HUES48 (cell line): ENCODE measurements around the gene CELF1.

Experiments used
- H3K27ac ChIP-seq: one replicate; pipeline ENCODE4 v1.7.0; 2013; ENCODE audit warnings: low read depth, low read length, inconsistent platforms
- H3K27me3 ChIP-seq: 2 replicates; pipeline ENCODE4 v1.6.1; 2013; ENCODE audit warnings: mild to moderate bottlenecking, low read length; ENCODE audit not compliant: control insufficient read depth, insufficient read depth
- H3K36me3 ChIP-seq: 2 replicates; pipeline ENCODE4 v1.6.1; 2013; ENCODE audit warnings: low read length; ENCODE audit not compliant: control insufficient read depth, insufficient read depth
- H3K4me1 ChIP-seq: 2 replicates; pipeline ENCODE4 v1.6.1; 2013; ENCODE audit warnings: mild to moderate bottlenecking, low read length; ENCODE audit not compliant: control insufficient read depth, insufficient read depth
- H3K4me3 ChIP-seq: 2 replicates; pipeline ENCODE4 v1.5.1; 2013; ENCODE audit warnings: mild to moderate bottlenecking, low read depth, low read length
- H3K9ac ChIP-seq: 2 replicates; pipeline ENCODE4 v1.6.1; 2013; ENCODE audit warnings: mild to moderate bottlenecking, low read depth, low read length, moderate library complexity
- H3K9me3 ChIP-seq: 2 replicates; pipeline ENCODE4 v1.6.1; 2013; ENCODE audit warnings: low read length; ENCODE audit not compliant: control insufficient read depth, insufficient read depth

CELF1 gene

DNA sequence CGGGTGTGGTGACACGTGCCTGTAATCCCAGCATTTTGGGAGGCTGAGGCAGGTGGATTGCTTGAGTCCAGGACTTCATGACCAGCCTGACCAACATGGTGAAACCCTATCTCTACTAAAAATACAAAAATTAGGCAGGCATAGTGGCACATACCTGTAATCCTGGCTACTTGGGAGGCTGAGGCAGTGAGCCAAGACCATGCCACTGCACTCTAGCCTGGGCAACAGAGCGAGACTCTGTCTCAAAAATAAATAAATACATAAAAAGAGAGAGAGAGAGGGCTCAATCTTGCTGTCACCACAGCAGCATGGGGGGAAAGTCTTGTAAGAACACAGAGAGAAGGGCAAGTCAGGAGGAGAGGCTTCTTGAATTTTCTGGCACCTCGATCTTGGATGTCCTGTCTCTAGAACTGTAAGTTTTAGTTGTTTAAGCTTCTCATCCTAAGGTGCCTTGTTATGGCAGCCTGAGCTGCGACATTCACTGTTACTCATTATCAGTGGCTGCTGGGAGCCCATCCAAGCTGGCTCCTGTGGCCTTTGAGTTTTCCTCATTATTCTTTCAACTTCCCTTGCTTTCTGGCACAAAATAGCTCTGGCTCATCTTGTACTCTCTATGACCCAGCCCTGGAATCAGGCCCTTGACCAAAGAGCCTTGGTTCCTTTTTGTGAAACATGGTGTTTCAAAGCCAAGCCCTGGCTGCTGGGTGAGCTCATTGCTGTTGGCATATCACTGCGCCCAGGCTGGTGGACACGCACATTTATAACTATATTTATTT, 118.7 kb downstream of the CELF1 start:
- Histone ChIP-seq H3K4me3 (no peak overlapping the region), H3K36me3 (no peaks in the 10 kb centered on the region), H3K27ac (no peak overlapping the region), H3K27me3 (no peaks in the 10 kb centered on the region), H3K4me1 (no peaks in the 10 kb centered on the region), H3K9me3 (no peaks in the 10 kb centered on the region), H3K9ac (no peak overlapping the region)

DNA sequence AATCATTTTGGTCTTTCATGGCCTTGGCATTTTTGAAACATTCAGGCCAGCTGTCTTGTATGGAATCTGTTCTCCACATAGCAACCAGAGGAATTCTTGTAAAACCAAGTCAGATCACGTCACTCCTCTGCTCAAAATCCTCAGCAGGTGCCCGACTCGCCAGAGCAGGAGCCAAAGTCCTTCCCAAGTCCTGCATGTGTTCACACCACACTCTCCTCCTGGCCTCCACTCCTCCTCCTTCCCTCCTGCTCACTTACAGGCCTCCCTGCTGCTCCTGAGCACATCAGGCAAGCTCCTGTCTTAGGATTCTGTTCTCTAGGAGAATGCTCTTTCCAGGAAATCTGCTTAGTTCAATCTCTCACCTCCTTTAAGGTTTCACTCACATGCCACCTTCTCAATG, 119.8 kb downstream of the CELF1 start:
- Histone ChIP-seq H3K9ac (no peak overlapping the region), H3K4me1 (no peaks in the 10 kb centered on the region), H3K4me3 (no peak overlapping the region), H3K27ac (no peak overlapping the region), H3K36me3 (no peaks in the 10 kb centered on the region), H3K9me3 (no peaks in the 10 kb centered on the region), H3K27me3 (no peaks in the 10 kb centered on the region)

- Histone ChIP-seq H3K9ac (no peak overlapping the region), H3K27me3 (no peaks in the 10 kb centered on the region), H3K27ac (no peak overlapping the region), H3K4me3 (no peak overlapping the region), H3K4me1 (no peaks in the 10 kb centered on the region), H3K9me3 (no peaks in the 10 kb centered on the region), H3K36me3 (no peaks in the 10 kb centered on the region)
Observed at GRCh38 chr11:47431356-47432083, 121.4 kb downstream of the CELF1 start.

- Histone ChIP-seq H3K27ac (no peak overlapping the region), H3K9ac (no peak overlapping the region), H3K36me3 (no peaks in the 10 kb centered on the region), H3K4me1 (no peaks in the 10 kb centered on the region), H3K27me3 (no peaks in the 10 kb centered on the region), H3K4me3 (no peak overlapping the region), H3K9me3 (no peaks in the 10 kb centered on the region)
Observed at GRCh38 chr11:47430524-47430923, 122.4 kb downstream of the CELF1 start.

GRCh38 chr11:47426062-47426956, 126.6 kb downstream of the CELF1 start, which contains the start of gene PSMC3:
TSS of gene PSMC3 (minus strand) at chr11:47426439. CDS start at chr11:47426279, 160 bp downstream.
- peak within 1 kb of the TSS; percentile 95 for H3K27ac ChIP-seq
- peak within 1 kb of the TSS; percentile 96 for H3K9ac ChIP-seq
- H3K9me3 ChIP-seq: no peaks in the 10 kb centered on the region
- peaks cover 6% of the 10 kb centered on the region; the same call in 1 of the 2 replicates for H3K4me1 ChIP-seq
- H3K27me3 ChIP-seq: no peaks in the 10 kb centered on the region
- peaks cover 38% of the 10 kb centered on the region for H3K36me3 ChIP-seq
- peak within 1 kb of the TSS; percentile 83 for H3K4me3 ChIP-seq

DNA sequence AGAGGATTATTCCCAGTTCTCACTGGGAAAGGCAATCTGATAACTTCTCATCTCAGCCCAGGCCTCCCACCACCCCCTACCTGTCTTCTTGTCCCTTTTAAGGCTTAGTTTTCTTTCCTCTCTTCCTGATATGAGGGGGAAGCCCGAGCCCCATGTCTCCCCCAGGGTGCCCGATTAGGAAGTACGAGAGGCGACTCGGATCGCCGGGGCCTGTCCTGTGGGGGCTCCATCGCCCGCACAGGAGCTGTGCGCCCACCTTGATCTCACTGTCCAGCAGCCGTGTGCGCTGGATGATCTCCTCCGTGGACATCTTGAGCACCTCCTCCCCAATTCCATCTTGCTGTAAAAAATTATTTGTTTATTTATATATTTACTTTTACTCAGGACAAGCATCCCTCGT, 127.3 kb downstream of the CELF1 start:
- Histone ChIP-seq H3K9ac (peak overlapping the region; percentile 96), H3K27me3 (no peaks in the 10 kb centered on the region), H3K36me3 (peaks cover 43% of the 10 kb centered on the region), H3K4me1 (peaks cover 6% of the 10 kb centered on the region; the same call in 1 of the 2 replicates), H3K4me3 (peak overlapping the region; percentile 83), H3K27ac (peak overlapping the region; percentile 95), H3K9me3 (no peaks in the 10 kb centered on the region)

DNA sequence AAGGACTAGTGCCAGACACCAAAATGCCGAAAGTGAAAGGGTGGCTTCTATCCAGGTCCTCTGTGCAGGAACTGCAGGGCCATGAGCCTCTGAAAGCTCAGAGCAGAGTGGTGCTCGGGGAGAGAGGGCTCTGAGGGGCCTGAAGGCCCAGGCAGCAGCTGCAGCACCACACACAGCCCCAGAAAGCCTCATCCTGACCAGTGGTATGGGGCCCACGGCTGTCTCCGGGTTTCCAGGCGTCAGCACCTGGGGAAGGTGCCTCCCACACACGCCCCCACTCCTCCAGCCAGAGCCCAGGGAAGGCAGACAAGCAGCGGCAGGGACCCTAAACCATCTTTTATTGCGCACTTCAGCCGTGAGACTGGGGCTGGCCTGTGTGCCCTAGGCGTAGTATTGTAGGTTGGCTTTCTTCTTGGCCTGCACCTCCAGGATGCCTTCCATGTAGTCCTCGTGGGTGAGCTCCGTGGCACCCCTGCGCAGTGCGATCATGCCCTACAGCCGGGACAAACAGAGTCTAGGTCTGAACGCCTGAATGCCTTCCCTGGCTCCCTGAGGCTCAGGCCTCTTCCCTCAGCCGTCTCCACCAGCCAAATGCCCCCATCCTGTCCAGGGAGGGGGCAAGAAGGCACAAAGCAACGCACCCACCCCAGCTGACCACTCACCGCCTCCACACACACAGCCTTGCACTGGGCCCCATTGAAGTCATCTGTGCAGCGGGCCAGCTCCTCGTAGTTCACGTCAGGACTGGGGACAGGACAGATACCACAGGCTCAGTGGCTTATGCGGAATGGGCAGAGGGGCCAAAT, 134.3 kb downstream of the CELF1 start:
- peaks cover 7% of the 10 kb centered on the region; the same call in 1 of the 2 replicates for H3K4me1 ChIP-seq
- H3K4me3 ChIP-seq: no peak overlapping the region
- H3K27me3 ChIP-seq: no peaks in the 10 kb centered on the region
- H3K27ac ChIP-seq: no peak overlapping the region
- H3K36me3 ChIP-seq: peaks cover 68% of the 10 kb centered on the region
- H3K9me3 ChIP-seq: no peaks in the 10 kb centered on the region
- H3K9ac ChIP-seq: no peak overlapping the region

DNA sequence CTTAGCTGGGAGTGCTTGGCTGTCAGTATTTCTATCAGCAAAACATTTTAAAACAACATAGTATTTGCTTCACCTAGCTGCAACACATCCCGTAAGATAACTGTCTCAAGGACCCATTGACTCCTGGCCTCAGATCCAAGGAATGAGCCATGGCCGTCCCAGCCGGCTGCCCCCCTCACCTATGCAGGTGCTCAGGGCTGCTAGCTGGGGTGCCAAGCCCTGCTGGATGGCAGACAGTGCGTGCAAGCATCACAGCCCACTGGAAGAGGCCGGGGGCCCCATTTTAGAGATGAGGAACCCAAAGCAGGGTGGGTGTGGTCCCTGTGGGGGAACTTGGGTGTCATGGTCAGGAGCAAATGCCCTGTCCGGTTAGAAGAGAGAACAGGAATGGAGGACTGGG, 135.2 kb downstream of the CELF1 start:
- H3K9me3 ChIP-seq: no peaks in the 10 kb centered on the region
- H3K27me3 ChIP-seq: no peaks in the 10 kb centered on the region
- peaks cover 7% of the 10 kb centered on the region; the same call in 1 of the 2 replicates for H3K4me1 ChIP-seq
- no peak overlapping the region for H3K27ac ChIP-seq
- H3K4me3 ChIP-seq: no peak overlapping the region
- H3K9ac ChIP-seq: no peak overlapping the region
- H3K36me3 ChIP-seq: peaks cover 63% of the 10 kb centered on the region

GRCh38 chr11:47415949-47416472, 136.9 kb downstream of the CELF1 start:
- Histone ChIP-seq H3K36me3 (peaks cover 48% of the 10 kb centered on the region), H3K9me3 (no peaks in the 10 kb centered on the region), H3K9ac (no peak overlapping the region), H3K27me3 (no peaks in the 10 kb centered on the region), H3K4me1 (peaks cover 7% of the 10 kb centered on the region; the same call in 1 of the 2 replicates), H3K27ac (peak overlapping the region; percentile 73), H3K4me3 (no peak overlapping the region)
